Body of pancreas (tissue), 4 donors: ENCODE data around the gene SLC7A6.

ENCODE experiments used
- POLR2A ChIP-seq, 3 donors: fragments of 450-650 bp; IDR thresholded peaks; one replicate each; pipeline ENCODE4 v1.6.1; 2016; ENCODE audit warnings: antibody characterized with exemption in 3 of 3, mild to moderate bottlenecking in 2 of 3
- TF ChIP-seq, protein P1 (sequence below), 7 experiments: fragments of 450-650 bp in 4 of 7; fragments of 200-600 bp in 3 of 7; sonication (generic) in 3 of 7; IDR thresholded peaks; one replicate each; pipeline ENCODE4 v1.5.1; 2016 to 2019; ENCODE audit warnings: antibody characterized with exemption in 7 of 7

DNA sequence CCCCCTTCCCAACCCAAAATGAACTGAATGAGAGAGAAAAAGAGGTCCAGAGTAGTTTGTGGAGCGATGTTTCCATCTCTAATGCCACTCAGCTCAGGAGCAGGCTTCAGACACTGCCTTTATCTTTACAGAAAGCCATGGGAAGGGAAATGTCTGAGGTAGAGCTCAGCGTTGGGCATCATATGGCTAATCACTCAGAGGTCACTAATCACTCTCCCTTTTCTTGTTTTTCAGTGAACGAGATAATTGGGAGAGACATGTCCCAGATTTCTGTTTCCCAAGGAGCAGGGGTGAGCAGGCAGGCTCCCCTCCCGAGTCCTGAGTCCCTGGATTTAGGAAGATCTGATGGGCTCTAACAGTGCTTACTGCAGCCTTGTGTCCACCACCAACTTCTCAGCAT, 38.2 kb upstream of the SLC7A6 start:
- TF ChIP-seq, protein P1, sequence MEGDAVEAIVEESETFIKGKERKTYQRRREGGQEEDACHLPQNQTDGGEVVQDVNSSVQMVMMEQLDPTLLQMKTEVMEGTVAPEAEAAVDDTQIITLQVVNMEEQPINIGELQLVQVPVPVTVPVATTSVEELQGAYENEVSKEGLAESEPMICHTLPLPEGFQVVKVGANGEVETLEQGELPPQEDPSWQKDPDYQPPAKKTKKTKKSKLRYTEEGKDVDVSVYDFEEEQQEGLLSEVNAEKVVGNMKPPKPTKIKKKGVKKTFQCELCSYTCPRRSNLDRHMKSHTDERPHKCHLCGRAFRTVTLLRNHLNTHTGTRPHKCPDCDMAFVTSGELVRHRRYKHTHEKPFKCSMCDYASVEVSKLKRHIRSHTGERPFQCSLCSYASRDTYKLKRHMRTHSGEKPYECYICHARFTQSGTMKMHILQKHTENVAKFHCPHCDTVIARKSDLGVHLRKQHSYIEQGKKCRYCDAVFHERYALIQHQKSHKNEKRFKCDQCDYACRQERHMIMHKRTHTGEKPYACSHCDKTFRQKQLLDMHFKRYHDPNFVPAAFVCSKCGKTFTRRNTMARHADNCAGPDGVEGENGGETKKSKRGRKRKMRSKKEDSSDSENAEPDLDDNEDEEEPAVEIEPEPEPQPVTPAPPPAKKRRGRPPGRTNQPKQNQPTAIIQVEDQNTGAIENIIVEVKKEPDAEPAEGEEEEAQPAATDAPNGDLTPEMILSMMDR (IDR thresholded peaks at IDR 0.05) = no peak
- TF ChIP-seq POLR2A (IDR thresholded peaks at IDR 0.05) = no peak
